HUES6 (cell line): ENCODE data around the gene DPEP1.
"Not testable (repeated sequence)": the region's sequence is repeated elsewhere in the genome, so short reads cannot be mapped to it uniquely, and the experiment has no call there.

Source experiments
- H3K27ac ChIP-seq: 2 replicates; pipeline ENCODE4 v1.7.0; 2013; ENCODE audit warnings: low read depth, mild to moderate bottlenecking, low read length, inconsistent platforms
- H3K27me3 ChIP-seq: 2 replicates; pipeline ENCODE4 v1.6.1; 2013; ENCODE audit warnings: low read length; ENCODE audit not compliant: control insufficient read depth, insufficient read depth
- H3K36me3 ChIP-seq: 2 replicates; pipeline ENCODE4 v1.6.1; 2013; ENCODE audit warnings: low read length; ENCODE audit not compliant: control insufficient read depth, insufficient read depth
- H3K4me1 ChIP-seq: 2 replicates; pipeline ENCODE4 v1.6.1; 2013; ENCODE audit warnings: low read length; ENCODE audit not compliant: control insufficient read depth, insufficient read depth
- H3K4me3 ChIP-seq: 2 replicates; pipeline ENCODE4 v1.5.1; 2013; ENCODE audit warnings: low read depth, low read length
- H3K9ac ChIP-seq: one replicate; pipeline ENCODE4 v1.6.1; 2013; ENCODE audit warnings: mild to moderate bottlenecking, low read length
- H3K9me3 ChIP-seq: 2 replicates; pipeline ENCODE4 v1.6.1; 2013; ENCODE audit warnings: low read depth, low read length; ENCODE audit not compliant: control insufficient read depth, insufficient read depth

Gene DPEP1

GRCh38 chr16:89671565-89671964, 58.1 kb downstream of the DPEP1 start:
- H3K27me3 ChIP-seq, H3K4me1 ChIP-seq, H3K27ac ChIP-seq, H3K4me3 ChIP-seq, H3K9ac ChIP-seq, H3K36me3 ChIP-seq: not testable (repeated sequence)
- peaks cover 18% of the 10 kb centered on the region for H3K9me3 ChIP-seq

GRCh38 chr16:89672177-89672941, 58.9 kb downstream of the DPEP1 start:
- no peaks in the 10 kb centered on the region for H3K36me3 ChIP-seq
- H3K27me3 ChIP-seq, result no peaks in the 10 kb centered on the region
- no peak overlapping the region for H3K4me3 ChIP-seq
- no peak overlapping the region for H3K27ac ChIP-seq
- no peak overlapping the region for H3K9ac ChIP-seq
- no peaks in the 10 kb centered on the region for H3K4me1 ChIP-seq
- peaks cover 21% of the 10 kb centered on the region for H3K9me3 ChIP-seq

- no peaks in the 10 kb centered on the region for H3K27me3 ChIP-seq
- no peaks in the 10 kb centered on the region for H3K4me1 ChIP-seq
- peaks cover 6% of the 10 kb centered on the region; the same call in 1 of the 2 replicates for H3K36me3 ChIP-seq
- no peak overlapping the region for H3K9ac ChIP-seq
- no peak overlapping the region for H3K27ac ChIP-seq
- H3K4me3 ChIP-seq, result no peak overlapping the region
- H3K9me3 ChIP-seq, result peaks cover 51% of the 10 kb centered on the region
Measured at GRCh38 chr16:89678258-89678657, 64.8 kb downstream of the DPEP1 start.

- no peaks in the 10 kb centered on the region for H3K4me1 ChIP-seq
- H3K4me3 ChIP-seq, result no peak overlapping the region
- no peak overlapping the region for H3K27ac ChIP-seq
Measured at GRCh38 chr16:89685916-89686315, 72.5 kb downstream of the DPEP1 start.

GRCh38 chr16:89686520-89687091, 73.2 kb downstream of the DPEP1 start, which contains the start of gene CDK10:
CDK10 (plus strand) TSS chr16:89686689; CDS start chr16:89686711, 22 bp downstream.
- Histone ChIP-seq H3K9me3 (peaks cover 29% of the 10 kb centered on the region), H3K27ac (peak within 1 kb of the TSS; percentile 70; the same call in 1 of the 2 replicates), H3K9ac (peak within 1 kb of the TSS; percentile 96), H3K4me1 (no peaks in the 10 kb centered on the region), H3K36me3 (peaks cover 42% of the 10 kb centered on the region), H3K4me3 (peak within 1 kb of the TSS; percentile 84), H3K27me3 (no peaks in the 10 kb centered on the region)

More at GRCh38 chr16:89685916-89686315, 72.5 kb downstream of the DPEP1 start:
- H3K27me3 ChIP-seq, result no peaks in the 10 kb centered on the region
- H3K36me3 ChIP-seq, result peaks cover 36% of the 10 kb centered on the region
- peaks cover 35% of the 10 kb centered on the region for H3K9me3 ChIP-seq
- no peak overlapping the region for H3K9ac ChIP-seq

- Histone ChIP-seq H3K27me3 (no peaks in the 10 kb centered on the region), H3K4me3 (peak overlapping the region; percentile 84), H3K9me3 (peaks cover 26% of the 10 kb centered on the region), H3K27ac (peak overlapping the region; percentile 70; the same call in 1 of the 2 replicates), H3K9ac (peak overlapping the region; percentile 63), H3K36me3 (peaks cover 48% of the 10 kb centered on the region), H3K4me1 (no peaks in the 10 kb centered on the region)
Measured at GRCh38 chr16:89687092-89687940, 73.9 kb downstream of the DPEP1 start.
